GM21737 (cell line): Measurements from ENCODE around the gene DENND4C.
"Not testable (repeated sequence)": the region's sequence is repeated elsewhere in the genome, so short reads cannot be mapped to it uniquely, and the experiment has no call there.

Experiments
- ATAC-seq: cut with Tn5 transposase; IDR thresholded peaks from one replicate; pipeline ENCODE4 v1.9.1; 2021; ENCODE audit warnings: mild to moderate bottlenecking, moderate library complexity; ENCODE audit not compliant: unreplicated experiment

Gene DENND4C

DNA sequence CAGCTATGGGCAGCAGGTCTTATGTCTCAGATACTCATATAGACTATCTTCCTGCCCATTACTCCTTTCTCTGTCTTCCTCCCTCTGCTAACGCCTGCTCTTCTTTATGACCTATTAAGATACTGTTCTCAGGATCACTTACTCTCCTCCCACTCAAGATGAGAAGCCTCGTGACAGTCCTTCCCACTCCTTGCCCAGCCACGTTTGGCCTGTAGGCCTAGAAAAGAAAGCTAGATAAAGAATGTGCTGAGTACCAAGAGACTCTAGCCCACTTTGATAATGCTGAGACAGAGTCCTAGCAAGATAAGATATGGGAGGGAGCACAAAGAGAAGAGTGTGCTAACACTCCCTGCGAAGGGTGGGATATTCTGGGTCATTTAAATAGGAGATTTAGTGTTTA lies 6.8 kb upstream of the DENND4C start:
- no peak for ATAC-seq

DNA sequence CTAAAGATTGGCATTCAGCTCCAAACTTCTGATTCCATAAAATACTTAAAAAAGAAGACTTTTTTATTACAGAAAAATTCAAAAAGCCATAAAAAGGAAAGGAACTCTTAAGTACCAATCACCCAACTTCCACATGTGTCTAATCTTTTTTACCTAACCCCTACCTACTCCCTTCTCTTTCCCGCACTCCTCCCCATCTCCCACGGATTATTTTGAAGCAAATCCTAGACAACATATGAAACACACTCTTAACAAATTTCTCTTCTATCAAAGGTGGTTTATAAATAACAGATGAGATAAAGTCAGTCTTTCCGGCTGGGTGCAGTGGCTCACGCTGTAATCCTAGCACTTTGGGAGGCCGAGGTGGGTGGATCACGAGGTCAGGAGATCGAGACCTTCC lies 5.9 kb upstream of the DENND4C start:
- no peak for ATAC-seq

GRCh38 chr9:19229595-19230354 lies 718 bp upstream of the DENND4C start:
- peak; percentile 47 for ATAC-seq

GRCh38 chr9:19231126-19231903 lies 822 bp downstream of the DENND4C start:
- ATAC-seq, result peak; percentile 4

DNA sequence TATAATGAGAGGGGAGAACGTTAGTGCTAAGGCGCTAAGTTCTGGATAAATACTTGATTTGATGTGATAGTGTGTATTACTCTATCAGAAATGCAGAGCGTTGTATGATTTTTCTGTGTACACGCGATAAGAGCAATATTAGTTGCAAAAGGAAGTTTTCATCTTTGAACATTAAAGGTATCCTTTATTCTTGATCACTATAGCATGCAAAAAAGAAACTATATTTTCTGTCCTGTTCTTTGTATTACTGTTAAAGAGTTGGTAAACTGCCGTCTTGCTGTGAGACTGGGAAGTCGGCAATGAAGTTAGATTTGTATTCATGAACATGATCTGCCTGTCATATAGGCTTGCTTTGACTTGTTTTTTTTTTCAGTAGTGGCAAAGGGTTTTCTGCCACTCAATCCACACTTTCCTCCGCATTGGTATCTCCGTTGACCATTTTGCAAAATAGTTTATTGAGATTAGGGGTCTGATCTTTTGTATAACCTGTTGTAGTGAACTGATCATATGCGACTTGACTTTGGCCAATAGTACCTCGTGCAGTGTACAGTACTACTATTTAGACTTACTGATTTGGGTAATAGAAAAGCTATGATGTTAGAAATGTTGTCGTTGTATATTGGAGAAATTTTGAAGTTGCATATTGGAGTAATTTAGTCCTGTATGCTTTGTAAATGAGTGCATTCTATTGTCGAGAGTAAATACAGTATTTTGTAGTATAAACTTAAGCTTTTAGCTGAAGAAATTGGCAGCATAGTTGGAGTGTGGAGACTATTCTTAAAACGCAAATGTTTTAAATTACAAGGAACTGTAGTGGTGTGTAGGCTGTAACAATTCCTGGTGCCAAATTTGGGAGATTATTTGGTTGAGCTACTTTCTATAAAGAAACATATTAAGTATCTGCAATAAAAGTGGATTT lies 1.7 kb downstream of the DENND4C start:
- no peak for ATAC-seq

GRCh38 chr9:19232823-19233194 lies 2.3 kb downstream of the DENND4C start:
- no peak for ATAC-seq

DNA sequence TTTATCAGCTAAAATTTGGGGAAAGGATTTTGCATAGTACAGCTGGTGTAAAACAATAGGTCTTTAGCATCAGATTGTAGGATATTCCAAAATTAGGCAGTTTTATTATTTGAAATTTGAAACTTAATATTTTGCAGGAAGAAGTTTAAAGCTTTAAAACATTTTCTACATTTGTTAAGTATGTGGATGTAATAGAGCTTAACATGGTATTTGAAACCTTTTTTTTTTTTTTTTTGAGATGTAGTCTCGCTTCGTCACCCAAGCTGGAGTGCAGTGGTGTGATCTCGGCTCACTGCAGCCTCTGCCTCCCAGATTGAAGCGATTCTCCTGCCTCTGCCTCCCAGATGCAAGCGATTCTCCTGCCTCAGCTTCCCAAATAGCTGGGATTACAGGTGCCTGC lies 2.9 kb downstream of the DENND4C start:
- ATAC-seq, result no peak

- no peak for ATAC-seq
Measured at GRCh38 chr9:19239955-19240354, 9.5 kb downstream of the DENND4C start.

- ATAC-seq, result no peak
Measured at GRCh38 chr9:19241728-19242127, 11.2 kb downstream of the DENND4C start.

GRCh38 chr9:19243366-19244033 lies 13.0 kb downstream of the DENND4C start:
- no peak for ATAC-seq

DNA sequence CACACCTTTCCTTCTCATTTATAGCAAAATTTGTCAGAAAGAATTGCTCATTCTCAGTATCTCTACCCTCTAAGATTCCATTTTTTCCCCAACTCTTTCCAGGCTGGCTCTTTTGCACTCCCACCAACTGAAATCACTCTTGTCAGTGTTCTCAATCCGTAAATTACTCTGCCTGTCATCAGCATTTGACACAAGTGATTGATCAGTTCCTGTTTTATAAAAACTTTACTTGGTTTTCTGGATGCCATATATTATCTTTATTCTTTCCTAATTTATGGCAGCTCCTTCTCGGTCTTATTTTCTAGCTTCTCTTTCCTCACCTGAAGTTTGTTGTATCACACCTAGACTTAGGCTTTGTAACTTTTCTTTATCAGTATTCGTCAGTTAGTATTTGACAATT lies 16.4 kb downstream of the DENND4C start:
- ATAC-seq, result no peak

GRCh38 chr9:19247420-19247819 lies 16.9 kb downstream of the DENND4C start:
- ATAC-seq, result no peak

DNA sequence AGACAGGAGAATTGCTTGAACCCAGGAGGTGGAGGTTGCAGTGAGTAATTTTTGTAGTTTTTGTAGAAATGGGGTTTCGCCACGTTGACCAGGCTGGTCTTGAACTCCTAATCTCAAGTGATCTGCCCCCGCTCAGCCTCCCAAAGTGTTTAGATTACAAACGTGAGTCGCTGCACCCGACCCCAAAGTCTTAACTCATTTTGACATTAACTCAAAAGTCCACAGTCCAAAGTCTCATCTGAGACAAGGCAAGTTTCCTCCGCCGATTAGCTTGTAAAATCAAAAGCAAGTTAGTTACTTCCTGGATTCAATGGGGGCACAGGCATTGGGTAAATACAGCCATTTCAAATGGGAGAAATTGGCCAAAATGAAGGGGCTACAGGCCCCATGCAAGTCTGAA lies 19.9 kb downstream of the DENND4C start:
- ATAC-seq, result not testable (repeated sequence)

DNA sequence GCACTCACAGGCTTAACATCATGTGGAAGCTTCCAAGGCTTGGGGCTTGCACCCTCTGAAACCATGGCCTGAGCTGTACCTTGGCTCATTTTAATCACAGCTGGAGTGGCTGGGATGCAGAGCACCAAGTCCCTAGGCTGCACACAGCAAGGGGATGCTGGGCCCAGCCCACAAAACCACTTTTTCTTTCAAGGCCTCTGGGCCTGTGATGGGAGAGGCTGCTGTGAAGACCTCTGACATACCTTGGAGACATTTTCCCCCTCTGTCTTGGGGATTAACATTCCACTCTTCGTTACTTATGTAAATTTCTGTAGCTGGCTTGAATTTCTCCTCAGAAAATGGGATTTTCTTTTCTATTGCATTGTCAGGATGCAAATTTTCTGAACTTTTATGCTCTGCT lies 20.7 kb downstream of the DENND4C start:
- not testable (repeated sequence) for ATAC-seq

DNA sequence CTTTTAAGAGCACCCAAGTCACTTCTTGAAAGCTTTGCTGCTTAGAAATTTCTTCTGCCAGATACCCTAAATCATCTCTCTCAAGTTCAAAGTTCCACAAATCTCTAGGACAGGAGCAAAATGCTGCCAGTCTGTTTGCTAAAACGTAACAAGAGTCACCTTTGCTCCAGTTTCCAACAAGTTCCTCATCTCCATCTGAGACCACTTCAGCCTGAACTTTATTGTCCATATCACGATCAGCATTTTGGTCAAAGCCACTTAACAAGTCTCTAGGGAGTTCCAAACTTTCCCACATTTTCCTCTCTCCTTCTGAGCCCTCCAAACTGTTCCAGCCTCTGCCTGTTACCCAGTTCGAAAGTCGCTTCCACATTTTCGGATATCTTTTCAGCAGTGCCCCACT lies 21.1 kb downstream of the DENND4C start:
- ATAC-seq, result not testable (repeated sequence)

GRCh38 chr9:19252174-19252884 lies 21.8 kb downstream of the DENND4C start:
- no peak for ATAC-seq

DNA sequence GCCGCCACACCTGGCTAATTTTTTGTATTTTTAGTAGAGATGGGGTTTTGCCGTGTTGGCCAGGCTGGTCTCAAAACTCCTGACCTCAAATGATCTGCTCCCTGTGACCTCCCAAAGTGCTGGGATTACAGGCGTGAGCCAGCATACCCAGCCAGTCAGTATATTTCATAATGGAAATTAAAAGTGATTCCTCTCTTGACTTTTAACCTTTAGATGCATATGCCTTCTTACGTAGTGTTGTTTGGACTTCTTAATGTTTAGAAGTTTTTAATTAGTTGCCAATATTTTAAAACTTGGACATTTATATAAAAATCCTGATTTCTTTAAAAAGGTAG lies 22.4 kb downstream of the DENND4C start:
- ATAC-seq, result no peak

DNA sequence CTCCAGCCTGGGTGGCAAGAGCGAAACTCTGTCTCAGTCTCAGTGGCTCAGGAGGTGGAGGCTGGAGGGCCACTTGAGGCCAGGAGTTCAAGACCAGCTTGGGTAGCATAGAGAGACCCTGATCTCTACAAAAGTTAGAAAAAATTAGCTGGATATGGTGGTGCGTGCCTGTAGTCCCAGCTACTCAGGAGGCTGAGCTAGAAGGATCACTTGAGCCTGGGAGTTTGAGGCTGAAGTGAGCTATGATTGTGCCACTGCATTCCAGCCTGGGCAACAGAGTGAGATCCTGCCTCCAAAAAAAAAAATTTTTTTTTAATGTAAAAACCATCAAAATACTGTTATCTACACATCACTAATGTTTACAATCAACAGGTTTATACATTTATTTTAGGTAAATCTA lies 24.6 kb downstream of the DENND4C start:
- ATAC-seq, result no peak

DNA sequence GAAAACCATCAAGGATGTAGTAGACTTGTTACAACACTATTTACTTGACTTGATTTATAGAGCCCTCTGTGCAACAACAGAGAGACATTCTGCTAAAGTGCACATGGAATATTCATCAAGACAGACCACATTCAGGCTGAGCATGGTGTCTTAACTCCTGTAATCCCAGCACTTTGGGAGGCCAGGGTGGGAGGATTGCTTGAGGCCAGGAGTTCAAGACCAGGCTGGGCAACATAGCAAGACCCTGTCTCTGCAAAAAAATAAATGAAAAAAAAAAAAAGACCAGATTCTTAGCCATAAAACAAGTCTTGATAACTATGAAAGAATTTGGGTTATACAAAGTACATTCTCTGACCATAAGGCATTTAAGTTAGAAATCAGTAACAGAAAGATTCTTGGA lies 25.3 kb downstream of the DENND4C start:
- no peak for ATAC-seq

DNA sequence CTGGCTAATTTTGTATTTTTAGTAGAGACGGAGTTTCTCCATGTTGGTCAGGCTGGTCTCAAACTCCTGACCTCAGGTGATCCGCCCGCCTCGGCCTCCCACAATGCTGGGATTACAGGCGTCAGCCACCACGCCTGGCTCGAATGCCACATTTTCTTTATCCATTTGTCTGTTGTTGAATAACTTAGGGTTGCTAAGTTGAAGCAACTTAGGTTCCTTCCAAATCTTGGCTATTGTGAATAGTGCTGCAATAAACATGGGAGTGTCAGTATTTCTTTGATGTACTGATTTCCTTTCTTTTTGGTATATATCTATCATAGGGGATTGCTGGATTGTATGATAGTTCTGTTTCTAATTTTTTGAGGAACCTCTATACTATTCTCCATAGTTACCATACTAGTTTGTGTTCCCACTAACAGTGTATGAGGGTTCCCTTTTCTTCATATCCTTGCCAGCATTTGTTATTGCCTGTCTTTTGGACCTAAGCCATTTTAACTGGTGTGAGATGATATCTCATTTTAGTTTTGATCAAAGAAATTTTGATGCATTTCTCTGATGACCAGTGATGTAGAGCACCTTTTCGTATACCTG lies 29.3 kb downstream of the DENND4C start:
- not testable (repeated sequence) for ATAC-seq
